ENCODE measurements around the gene BOD1.

DNA sequence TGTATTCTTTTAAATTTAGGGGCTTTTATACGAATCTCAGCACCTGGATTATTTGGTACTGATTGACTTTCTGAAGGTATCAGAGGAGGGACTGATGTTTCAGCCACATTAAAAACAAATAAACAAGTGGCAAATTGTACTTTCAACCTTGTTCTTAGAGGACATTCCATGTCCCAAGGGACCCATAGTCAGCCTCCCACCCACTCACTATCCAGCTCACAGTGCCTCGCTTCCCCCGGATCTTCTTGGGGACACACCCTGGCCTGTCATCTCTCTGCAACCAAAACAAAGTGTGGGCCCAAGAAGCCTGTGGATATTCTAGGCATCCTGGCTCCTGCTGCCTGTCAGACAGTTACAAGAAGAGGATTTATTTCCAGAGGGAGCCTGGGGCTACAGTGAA, 8.8 kb upstream of the BOD1 start:
- TF ChIP-seq, protein P1, sequence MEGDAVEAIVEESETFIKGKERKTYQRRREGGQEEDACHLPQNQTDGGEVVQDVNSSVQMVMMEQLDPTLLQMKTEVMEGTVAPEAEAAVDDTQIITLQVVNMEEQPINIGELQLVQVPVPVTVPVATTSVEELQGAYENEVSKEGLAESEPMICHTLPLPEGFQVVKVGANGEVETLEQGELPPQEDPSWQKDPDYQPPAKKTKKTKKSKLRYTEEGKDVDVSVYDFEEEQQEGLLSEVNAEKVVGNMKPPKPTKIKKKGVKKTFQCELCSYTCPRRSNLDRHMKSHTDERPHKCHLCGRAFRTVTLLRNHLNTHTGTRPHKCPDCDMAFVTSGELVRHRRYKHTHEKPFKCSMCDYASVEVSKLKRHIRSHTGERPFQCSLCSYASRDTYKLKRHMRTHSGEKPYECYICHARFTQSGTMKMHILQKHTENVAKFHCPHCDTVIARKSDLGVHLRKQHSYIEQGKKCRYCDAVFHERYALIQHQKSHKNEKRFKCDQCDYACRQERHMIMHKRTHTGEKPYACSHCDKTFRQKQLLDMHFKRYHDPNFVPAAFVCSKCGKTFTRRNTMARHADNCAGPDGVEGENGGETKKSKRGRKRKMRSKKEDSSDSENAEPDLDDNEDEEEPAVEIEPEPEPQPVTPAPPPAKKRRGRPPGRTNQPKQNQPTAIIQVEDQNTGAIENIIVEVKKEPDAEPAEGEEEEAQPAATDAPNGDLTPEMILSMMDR (IDR thresholded peaks at IDR 0.05), result no peak
- no peak for TF ChIP-seq POLR2A (IDR thresholded peaks at IDR 0.05)

Data from thyroid gland (tissue), 4 donors.